Measurements from ENCODE around the gene ATF6. TPM values are rescaled to one million over a fixed set of nuclear protein-coding genes. Genes with fewer than 3 reads are reported as not detected.

ATF6 gene
- total RNA-seq, 1 donor from 2014 or later, result 21.1 TPM

DNA sequence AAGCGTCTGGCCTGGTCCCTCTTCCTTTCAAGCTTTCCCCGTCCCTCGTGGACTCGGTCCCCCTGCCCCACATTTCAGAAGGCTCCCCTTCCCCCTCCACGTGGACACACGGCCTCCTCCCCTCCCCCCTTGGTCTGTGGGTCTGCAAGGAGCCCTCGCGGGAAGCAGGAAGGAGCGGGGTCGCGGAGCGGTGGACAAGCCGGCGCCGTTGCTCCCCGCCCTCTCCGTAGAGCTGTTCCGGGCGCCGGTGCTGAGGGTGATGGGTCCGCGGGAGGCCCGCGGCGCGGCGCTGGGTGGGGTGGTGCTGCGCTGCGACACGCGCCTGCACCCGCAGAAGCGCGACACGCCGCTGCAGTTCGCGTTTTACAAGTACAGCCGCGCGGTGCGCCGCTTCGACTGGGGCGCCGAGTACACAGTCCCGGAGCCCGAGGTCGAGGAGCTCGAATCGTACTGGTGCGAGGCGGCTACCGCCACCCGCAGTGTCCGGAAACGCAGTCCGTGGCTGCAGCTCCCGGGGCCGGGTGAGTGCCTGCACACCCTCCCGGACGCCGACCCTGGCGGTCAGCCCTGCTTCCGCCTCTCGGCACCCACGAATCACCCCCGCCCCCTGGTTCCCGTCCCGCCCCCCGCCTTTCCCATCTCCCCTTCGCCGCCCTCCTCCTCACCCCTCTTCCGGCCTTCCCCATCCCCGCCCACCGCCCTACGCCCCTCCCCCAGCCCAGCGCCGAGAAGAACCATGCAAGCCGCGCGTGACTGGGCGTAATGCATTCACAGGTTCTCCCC, 39.5 kb upstream of the ATF6 start:
- peak in 1 of 2 donors; percentile 94 for DNase-seq (ENCODE audit: extremely low spot score in 2 of 2)
- H3K9me3 ChIP-seq, result no peaks in the 10 kb centered on the region
- H3K27ac ChIP-seq, result peak overlapping the region; percentile 94
- no peaks in the 10 kb centered on the region for H3K36me3 ChIP-seq
- H3K4me3 ChIP-seq, result peak overlapping the region; percentile 82
- H3K4me1 ChIP-seq, result peaks cover 15% of the 10 kb centered on the region
- intact Hi-C loops (cut with DNase I), result no loop called here
- TF ChIP-seq, protein P1, sequence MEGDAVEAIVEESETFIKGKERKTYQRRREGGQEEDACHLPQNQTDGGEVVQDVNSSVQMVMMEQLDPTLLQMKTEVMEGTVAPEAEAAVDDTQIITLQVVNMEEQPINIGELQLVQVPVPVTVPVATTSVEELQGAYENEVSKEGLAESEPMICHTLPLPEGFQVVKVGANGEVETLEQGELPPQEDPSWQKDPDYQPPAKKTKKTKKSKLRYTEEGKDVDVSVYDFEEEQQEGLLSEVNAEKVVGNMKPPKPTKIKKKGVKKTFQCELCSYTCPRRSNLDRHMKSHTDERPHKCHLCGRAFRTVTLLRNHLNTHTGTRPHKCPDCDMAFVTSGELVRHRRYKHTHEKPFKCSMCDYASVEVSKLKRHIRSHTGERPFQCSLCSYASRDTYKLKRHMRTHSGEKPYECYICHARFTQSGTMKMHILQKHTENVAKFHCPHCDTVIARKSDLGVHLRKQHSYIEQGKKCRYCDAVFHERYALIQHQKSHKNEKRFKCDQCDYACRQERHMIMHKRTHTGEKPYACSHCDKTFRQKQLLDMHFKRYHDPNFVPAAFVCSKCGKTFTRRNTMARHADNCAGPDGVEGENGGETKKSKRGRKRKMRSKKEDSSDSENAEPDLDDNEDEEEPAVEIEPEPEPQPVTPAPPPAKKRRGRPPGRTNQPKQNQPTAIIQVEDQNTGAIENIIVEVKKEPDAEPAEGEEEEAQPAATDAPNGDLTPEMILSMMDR (IDR thresholded peaks at IDR 0.05), result no peak
- TF ChIP-seq POLR2A (IDR thresholded peaks at IDR 0.05), result peak in 1 of 2 donors; percentile 33
- peak in 1 of 2 donors; percentile 75 for TF ChIP-seq POLR2AphosphoS5 (IDR thresholded peaks at IDR 0.05; ENCODE audit: insufficient read depth in 1 of 2, low read depth in 1 of 2)
- H3K27me3 ChIP-seq, result no peaks in the 10 kb centered on the region

- Histone ChIP-seq H3K36me3 (no peaks in the 10 kb centered on the region), H3K27ac (peak overlapping the region; percentile 94), H3K4me1 (peaks cover 15% of the 10 kb centered on the region), H3K27me3 (no peaks in the 10 kb centered on the region), H3K4me3 (peak overlapping the region; percentile 82), H3K9me3 (no peaks in the 10 kb centered on the region)
- intact Hi-C loops (cut with DNase I), result no loop called here
- DNase-seq (ENCODE audit: extremely low spot score in 2 of 2), result no peak
- TF ChIP-seq, protein P1 (IDR thresholded peaks at IDR 0.05), result no peak
- TF ChIP-seq POLR2A (IDR thresholded peaks at IDR 0.05), result peak in 1 of 2 donors; percentile 32
- peak in 1 of 2 donors; percentile 72 for TF ChIP-seq POLR2AphosphoS5 (IDR thresholded peaks at IDR 0.05; ENCODE audit: insufficient read depth in 1 of 2, low read depth in 1 of 2)
These were observed 38.7 kb upstream of the ATF6 start for GRCh38 chr1:161727256-161727924.

DNA sequence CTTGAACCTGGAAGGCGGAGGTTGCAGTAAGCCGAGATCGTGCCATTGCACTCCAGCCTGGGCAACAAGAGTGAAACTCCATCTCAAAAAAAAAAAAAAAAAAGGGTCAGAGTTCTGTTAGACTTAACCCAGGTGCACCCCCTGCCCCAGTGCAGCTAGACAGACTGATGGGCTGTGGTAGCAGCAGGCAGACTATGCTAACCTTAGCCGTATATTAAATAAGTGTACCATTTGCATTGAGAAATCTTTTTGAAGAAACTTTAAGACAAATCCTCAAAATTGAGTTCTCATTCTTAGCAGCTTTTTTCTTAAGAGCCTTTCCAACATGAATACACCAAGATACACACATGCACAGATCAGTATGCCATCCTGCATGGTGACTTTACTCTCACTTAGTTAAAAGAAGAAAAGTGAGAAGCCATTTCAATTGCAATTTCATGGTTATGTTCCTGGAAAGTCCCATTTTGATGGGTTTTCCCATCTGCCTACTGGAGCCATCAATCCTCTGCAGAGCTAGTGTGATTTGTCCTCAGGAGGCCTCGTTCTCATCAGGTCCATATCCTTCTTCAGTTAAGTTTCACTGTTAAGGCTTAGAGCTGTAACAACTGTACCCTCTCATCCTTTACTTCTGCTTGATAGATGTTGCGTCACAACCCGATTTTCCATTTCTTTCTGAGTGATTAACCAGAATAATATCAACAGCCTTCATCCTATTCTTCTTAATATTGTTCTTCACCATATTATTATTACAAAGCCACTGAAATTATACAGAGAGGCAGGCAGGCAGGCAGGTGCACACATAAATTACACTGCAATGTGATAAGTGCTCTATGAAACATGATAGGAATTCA, 37.5 kb upstream of the ATF6 start:
- no peaks in the 10 kb centered on the region for H3K36me3 ChIP-seq
- no peaks in the 10 kb centered on the region for H3K27me3 ChIP-seq
- peaks cover 15% of the 10 kb centered on the region for H3K4me1 ChIP-seq
- no peaks in the 10 kb centered on the region for H3K9me3 ChIP-seq
- no peak for DNase-seq (ENCODE audit: extremely low spot score in 2 of 2)
- no peak overlapping the region for H3K27ac ChIP-seq
- H3K4me3 ChIP-seq, result no peak overlapping the region
- intact Hi-C loops (cut with DNase I), result no loop called here
- TF ChIP-seq, protein P1 (IDR thresholded peaks at IDR 0.05), result no peak
- TF ChIP-seq POLR2A (IDR thresholded peaks at IDR 0.05), result no peak
- TF ChIP-seq POLR2AphosphoS5 (IDR thresholded peaks at IDR 0.05; ENCODE audit: insufficient read depth in 1 of 2, low read depth in 1 of 2), result no peak

DNA sequence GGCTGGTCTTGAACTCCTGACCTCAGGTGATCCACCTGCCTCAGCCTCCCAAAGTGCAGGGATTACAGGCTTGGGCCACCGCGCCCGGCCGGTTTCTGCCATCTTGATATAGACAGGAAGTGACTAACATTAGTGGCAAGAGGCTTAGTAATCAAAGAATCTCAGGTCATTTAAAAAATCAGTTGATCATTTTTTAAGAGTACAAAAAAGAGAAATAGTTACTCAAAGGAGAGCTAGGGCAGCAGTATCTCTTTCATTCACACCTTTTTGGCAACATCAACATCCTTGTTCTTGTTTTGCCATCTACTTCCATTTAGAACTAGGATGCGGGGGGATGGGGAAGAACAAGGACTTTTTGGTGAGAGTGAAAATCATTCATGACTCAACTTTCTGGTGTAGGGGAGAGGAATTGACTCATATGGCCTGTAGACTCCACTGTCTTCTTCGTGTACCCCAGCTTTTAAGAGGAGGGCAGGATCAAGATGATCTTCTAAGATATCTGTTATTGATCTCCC, 36.0 kb upstream of the ATF6 start:
- intact Hi-C loops (cut with DNase I), result no loop called here
- peaks cover 20% of the 10 kb centered on the region for H3K4me1 ChIP-seq
- no peak overlapping the region for H3K4me3 ChIP-seq
- no peaks in the 10 kb centered on the region for H3K9me3 ChIP-seq
- no peak overlapping the region for H3K27ac ChIP-seq
- H3K27me3 ChIP-seq, result no peaks in the 10 kb centered on the region
- no peak for TF ChIP-seq POLR2AphosphoS5 (IDR thresholded peaks at IDR 0.05; ENCODE audit: insufficient read depth in 1 of 2, low read depth in 1 of 2)
- TF ChIP-seq, protein P1 (IDR thresholded peaks at IDR 0.05), result no peak
- no peak for DNase-seq (ENCODE audit: extremely low spot score in 2 of 2)
- H3K36me3 ChIP-seq, result no peaks in the 10 kb centered on the region
